HEK293T (cell line): Measurements from ENCODE around the gene CRY2.

Source experiments
- FOXM1 ChIP-seq: fragments of 450-650 bp; IDR thresholded peaks from 2 replicates; pipeline ENCODE4 v1.6.1; 2017; ENCODE audit warnings: mild to moderate bottlenecking, borderline replicate concordance
- L3MBTL2 ChIP-seq: fragments of 450-650 bp; conservative IDR thresholded peaks from 2 replicates; pipeline ENCODE4 v1.6.1; 2016; ENCODE audit warnings: mild to moderate bottlenecking
- TF ChIP-seq, protein P1 (sequence below): fragments of 450-650 bp; IDR thresholded peaks from 2 replicates; pipeline ENCODE4 v1.6.1; 2016

DNA sequence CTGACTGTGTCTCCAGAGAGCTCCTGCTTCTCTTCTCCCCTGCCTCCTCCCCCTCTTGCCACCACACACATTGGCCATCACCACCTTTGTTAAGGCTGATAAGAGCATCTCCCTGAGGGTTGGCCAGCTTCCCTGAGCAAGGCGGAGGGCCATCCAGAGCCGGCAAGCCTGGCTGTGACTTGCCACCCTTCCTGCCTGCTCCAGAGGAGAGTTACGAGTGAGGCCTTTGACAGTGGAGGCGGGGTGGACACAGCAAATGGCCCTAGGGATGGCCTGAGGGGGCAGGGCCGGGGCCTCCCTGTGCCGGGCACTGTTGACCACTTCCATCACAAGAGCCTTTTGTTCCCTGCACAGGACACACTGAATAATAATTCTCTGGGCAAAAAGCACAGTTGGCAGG lies 54.4 kb downstream of the CRY2 start:
- TF ChIP-seq, protein P1, sequence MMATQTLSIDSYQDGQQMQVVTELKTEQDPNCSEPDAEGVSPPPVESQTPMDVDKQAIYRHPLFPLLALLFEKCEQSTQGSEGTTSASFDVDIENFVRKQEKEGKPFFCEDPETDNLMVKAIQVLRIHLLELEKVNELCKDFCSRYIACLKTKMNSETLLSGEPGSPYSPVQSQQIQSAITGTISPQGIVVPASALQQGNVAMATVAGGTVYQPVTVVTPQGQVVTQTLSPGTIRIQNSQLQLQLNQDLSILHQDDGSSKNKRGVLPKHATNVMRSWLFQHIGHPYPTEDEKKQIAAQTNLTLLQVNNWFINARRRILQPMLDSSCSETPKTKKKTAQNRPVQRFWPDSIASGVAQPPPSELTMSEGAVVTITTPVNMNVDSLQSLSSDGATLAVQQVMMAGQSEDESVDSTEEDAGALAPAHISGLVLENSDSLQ, result no peak
- TF ChIP-seq FOXM1, result no peak
- TF ChIP-seq L3MBTL2, result no peak
